Measurements from ENCODE around the gene ZKSCAN8. TPM values are rescaled to one million over a fixed set of nuclear protein-coding genes. Genes with fewer than 3 reads are reported as not detected.
A peak's percentile ranks its signal among the peaks of the same experiment; 100 is the strongest.

ZKSCAN8 gene
- total RNA-seq, 6 experiments from 2014 or later, result 5.4 to 7.2 (median 6.8) TPM

DNA sequence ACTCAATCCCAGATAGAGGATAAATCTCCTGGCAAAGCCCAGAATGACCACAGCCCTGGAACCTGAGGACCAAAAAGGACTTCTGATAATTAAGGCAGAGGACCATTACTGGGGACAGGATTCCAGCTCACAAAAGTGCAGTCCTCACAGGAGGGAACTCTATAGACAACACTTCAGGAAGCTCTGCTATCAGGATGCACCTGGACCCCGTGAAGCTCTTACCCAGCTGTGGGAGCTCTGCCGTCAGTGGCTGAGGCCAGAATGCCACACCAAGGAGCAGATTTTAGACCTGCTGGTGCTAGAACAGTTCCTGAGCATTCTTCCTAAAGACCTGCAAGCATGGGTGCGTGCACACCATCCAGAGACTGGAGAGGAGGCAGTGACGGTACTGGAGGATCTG, 16.3 kb upstream of the ZKSCAN8 start:
- Histone ChIP-seq H3K27ac (no peak overlapping the region), H3K36me3 (peaks cover 0 to 2% (median 0%) of the 10 kb centered on the region in 4 donors), H3K4me3 (no peak overlapping the region), H3K4me1 (peaks cover 0 to 8% (median 3%) of the 10 kb centered on the region in 4 donors), H3K27me3 (no peaks in the 10 kb centered on the region), H3K9me3 (no peaks in the 10 kb centered on the region)
- intact Hi-C loops (cut with DNase I), result loop anchor here in 1 of 2 donors (10.0 kb wide), 1 partner anchor 229 kb away; no protein-coding TSS in a partner anchor
- DNase-seq (no peak), ATAC-seq (no peak)
- TF ChIP-seq POLR2A (IDR thresholded peaks at IDR 0.05), result no peak
- TF ChIP-seq, protein P1, sequence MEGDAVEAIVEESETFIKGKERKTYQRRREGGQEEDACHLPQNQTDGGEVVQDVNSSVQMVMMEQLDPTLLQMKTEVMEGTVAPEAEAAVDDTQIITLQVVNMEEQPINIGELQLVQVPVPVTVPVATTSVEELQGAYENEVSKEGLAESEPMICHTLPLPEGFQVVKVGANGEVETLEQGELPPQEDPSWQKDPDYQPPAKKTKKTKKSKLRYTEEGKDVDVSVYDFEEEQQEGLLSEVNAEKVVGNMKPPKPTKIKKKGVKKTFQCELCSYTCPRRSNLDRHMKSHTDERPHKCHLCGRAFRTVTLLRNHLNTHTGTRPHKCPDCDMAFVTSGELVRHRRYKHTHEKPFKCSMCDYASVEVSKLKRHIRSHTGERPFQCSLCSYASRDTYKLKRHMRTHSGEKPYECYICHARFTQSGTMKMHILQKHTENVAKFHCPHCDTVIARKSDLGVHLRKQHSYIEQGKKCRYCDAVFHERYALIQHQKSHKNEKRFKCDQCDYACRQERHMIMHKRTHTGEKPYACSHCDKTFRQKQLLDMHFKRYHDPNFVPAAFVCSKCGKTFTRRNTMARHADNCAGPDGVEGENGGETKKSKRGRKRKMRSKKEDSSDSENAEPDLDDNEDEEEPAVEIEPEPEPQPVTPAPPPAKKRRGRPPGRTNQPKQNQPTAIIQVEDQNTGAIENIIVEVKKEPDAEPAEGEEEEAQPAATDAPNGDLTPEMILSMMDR (IDR thresholded peaks at IDR 0.05), result no peak
- no CpG with 5 or more reads among the region's 4 CpGs for WGBS (ENCODE audit: insufficient coverage, low coverage, low lambda C conversion rate, missing lambda C conversion rate)

DNA sequence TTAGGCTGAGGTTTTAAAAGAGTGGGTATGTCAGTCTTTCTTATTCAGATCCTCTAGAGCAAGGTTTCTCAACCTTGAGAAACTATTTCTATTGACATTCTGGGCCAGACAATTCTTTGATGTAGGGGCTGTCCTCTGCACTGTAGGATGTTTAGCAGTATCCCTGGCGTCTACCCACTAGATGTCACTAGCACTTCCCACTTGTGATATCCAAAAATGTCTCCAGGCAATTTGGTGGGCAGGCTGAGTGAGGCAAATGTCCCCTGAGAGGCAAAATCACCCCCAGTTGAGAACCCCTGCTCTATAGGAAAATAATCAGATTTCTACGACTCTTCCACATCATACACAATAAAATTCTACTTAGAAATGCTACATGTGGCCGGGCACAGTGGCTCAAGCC, 7.7 kb upstream of the ZKSCAN8 start:
- no peaks in the 10 kb centered on the region for H3K27me3 ChIP-seq
- H3K4me1 ChIP-seq, result peaks cover 0 to 10% (median 4%) of the 10 kb centered on the region in 4 donors
- H3K9me3 ChIP-seq, result no peaks in the 10 kb centered on the region
- TF ChIP-seq, protein P1 (IDR thresholded peaks at IDR 0.05), result peak; percentile 18 to 48 (median 45)
- no peak for TF ChIP-seq POLR2A (IDR thresholded peaks at IDR 0.05)
- DNase-seq (no peak), ATAC-seq (peak in 2 of 4 donors; percentile 20 to 22)
- H3K4me3 ChIP-seq, result no peak overlapping the region
- no peak overlapping the region for H3K27ac ChIP-seq
- intact Hi-C loops (cut with DNase I), result loop anchor here in 1 of 2 donors (10.0 kb wide), 1 partner anchor 231 kb away; no protein-coding TSS in a partner anchor
- WGBS (ENCODE audit: insufficient coverage, low coverage, low lambda C conversion rate, missing lambda C conversion rate), result 50% methylated on average over 2 of the region's 3 CpGs
- H3K36me3 ChIP-seq, result no peaks in the 10 kb centered on the region

DNA sequence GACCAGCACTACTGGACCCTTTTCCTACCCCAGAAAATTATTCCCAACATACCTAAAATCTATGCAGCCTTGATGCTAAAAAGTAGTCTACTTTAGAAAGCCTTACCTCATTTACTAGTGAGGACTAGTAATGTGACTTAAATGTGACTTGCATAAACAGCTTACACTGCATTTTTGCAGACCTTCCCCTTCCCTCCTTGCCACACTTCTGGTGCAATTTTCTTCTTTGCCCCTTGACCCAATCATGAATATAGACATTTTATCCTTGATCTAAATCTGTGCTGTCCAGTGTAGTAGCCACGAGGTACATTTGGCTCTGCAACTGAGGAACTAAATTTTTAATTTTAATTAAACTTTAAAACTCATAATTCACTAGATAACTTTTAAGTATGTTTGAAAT, 7.0 kb upstream of the ZKSCAN8 start:
- intact Hi-C loops (cut with DNase I), result loop anchor here in 1 of 2 donors (10.0 kb wide), 1 partner anchor 230 kb away; no protein-coding TSS in a partner anchor
- ATAC-seq (no peak), DNase-seq (no peak)
- WGBS (ENCODE audit: insufficient coverage, low coverage, low lambda C conversion rate, missing lambda C conversion rate), result 21% methylated on average over 1 of the region's 1 CpG
- TF ChIP-seq, protein P1 (IDR thresholded peaks at IDR 0.05), result no peak
- TF ChIP-seq POLR2A (IDR thresholded peaks at IDR 0.05), result no peak
- no peaks in the 10 kb centered on the region for H3K27me3 ChIP-seq
- peaks cover 0 to 10% (median 4%) of the 10 kb centered on the region in 4 donors for H3K4me1 ChIP-seq
- no peaks in the 10 kb centered on the region for H3K36me3 ChIP-seq
- no peaks in the 10 kb centered on the region for H3K9me3 ChIP-seq
- H3K4me3 ChIP-seq, result no peak overlapping the region
- no peak overlapping the region for H3K27ac ChIP-seq

DNA sequence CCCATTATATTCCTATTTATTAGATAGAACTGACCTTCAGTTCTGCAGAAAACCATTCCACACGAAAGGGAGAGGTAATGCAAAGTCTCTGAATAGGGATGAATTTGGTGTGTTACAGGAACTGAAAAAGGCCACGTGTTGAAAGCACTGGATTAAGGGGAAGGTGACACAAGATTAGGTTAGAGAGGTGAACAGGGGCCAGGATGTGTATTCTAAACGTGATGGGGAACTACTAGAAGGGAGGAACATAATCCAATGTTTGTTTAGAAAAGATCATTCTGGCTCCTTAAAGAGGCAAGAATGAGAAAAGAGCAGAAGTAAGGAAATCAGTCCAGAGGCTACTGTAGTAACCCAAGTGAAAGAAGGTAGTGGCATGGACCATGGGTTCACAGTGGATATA, 6.3 kb upstream of the ZKSCAN8 start:
- intact Hi-C loops (cut with DNase I), result loop anchor here in 1 of 2 donors (10.0 kb wide), 1 partner anchor 229 kb away; no protein-coding TSS in a partner anchor
- Histone ChIP-seq H3K36me3 (no peaks in the 10 kb centered on the region), H3K27me3 (no peaks in the 10 kb centered on the region), H3K4me1 (peaks cover 0 to 10% (median 4%) of the 10 kb centered on the region in 4 donors), H3K4me3 (no peak overlapping the region), H3K27ac (no peak overlapping the region), H3K9me3 (no peaks in the 10 kb centered on the region)
- no peak for TF ChIP-seq POLR2A (IDR thresholded peaks at IDR 0.05)
- 17% methylated on average over 3 of the region's 3 CpGs for WGBS (ENCODE audit: insufficient coverage, low coverage, low lambda C conversion rate, missing lambda C conversion rate)
- DNase-seq (no peak), ATAC-seq (no peak)
